HG03354 (cell line): Measurements from ENCODE around the gene ZKSCAN1.
A peak's percentile ranks its signal among the peaks of the same experiment; 100 is the strongest.

Experiments used
- ATAC-seq: cut with Tn5 transposase; IDR thresholded peaks from one replicate; pipeline ENCODE4 v1.9.1; 2021; ENCODE audit warnings: mild to moderate bottlenecking; ENCODE audit not compliant: unreplicated experiment, poor library complexity, severe bottlenecking

ZKSCAN1 gene

DNA sequence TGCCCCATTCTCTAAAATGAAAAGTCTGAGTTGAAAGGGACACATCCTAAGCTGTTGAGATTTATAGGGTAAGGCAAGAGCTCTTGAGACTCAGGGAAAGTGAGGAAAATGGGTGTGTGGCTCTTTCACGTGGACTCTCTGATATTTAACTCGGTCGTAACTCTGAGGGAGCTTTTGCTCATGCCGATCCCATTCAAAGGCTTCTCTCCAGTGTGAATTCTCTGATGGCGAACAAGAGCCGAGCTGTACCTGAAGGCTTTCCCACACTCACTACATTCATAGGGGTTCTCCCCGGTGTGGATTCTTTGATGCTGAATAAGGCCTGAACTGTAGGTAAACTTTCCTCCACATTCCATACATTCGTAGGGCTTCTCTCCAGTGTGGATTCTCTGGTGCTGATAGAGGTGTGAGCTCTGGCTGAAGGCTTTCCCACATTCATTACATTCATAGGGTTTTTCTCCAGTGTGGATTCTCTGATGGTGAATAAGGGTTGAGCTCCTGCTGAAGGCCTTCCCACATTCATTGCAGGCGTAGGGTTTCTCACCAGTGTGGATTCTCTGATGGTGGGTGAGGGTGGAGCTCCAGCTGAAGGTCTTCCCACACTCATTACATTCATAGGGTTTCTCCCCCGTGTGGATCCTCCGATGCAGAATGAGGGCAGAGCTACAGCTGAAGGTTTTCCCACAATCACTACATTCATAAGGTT is 55.8 kb downstream of the ZKSCAN1 start:
- no peak for ATAC-seq

DNA sequence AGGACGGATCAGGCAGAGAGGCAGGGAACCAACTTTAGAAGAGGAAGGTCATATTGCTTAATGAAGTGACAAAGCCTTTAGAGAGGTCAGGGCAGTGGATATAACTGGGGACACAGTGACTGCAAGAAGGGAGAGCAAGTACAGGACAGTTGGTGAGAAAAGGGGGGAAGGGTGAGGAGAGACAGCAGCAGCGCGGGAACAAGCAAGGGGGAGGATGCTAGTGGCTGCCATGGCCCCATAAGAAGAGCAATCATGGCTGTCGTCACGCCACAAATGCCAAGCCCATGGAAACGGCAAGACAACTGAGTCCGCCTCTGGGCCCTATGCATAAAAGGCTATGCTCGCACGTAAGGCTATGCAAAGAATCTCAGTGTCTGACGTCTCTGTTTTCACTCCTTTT is 57.1 kb downstream of the ZKSCAN1 start:
- ATAC-seq: no peak

DNA sequence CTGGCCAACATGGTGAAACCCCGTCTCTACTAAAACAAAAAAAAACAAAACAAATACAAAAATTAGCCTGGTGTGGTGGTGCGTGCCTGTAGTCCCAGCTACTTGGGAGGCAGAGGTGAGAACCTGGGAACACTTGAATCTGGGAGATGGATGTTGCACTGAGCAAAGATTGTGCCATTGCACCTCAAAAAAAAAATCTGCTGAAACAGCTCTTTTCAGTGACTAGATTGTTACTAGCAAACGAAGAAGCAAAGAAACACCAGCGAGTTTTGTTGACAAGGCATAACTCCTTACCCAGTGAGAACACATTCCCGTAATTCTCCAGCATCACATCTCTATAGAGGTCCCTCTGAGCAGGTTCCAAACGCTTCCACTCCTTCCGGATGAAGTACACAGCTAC is 59.4 kb downstream of the ZKSCAN1 start:
- ATAC-seq: no peak

DNA sequence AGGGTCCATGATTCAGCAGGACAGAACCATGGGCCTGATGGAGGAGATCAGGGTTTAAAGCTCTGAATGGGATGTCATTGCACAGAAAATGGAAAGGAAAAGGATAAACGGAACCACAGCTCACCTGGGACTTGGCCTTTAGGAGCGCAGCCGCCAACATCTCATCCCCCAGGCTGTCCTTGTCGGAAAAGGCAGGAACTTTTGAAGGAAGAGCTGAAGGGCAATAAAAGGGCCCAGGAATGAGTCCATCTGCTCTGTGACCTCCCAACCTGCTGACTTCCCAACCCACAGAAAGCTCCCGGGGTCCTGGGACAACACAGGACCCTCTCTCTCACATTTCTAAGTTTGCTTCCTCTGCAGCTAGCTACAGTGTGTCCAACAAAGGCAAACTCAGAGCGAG is 60.0 kb downstream of the ZKSCAN1 start:
- no peak for ATAC-seq

DNA sequence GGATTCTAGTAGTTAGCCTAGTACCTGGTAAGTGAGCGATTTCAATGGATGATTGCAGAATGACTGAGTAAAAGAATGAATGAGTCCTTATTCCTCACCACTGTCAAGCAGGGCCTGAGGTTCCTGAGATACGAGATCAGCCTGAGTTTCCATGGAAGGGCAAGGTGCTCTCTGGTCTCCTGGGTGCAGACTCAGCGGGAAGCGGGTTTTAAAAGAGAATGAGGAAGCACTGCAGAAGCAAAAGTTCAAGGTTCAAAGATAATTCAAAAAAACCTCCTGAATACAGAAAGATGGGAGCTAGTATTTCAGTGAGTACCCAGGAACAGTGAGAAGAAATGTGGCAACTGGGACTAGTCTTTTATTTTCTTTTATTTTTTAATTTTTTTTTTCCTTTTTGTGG is 61.8 kb downstream of the ZKSCAN1 start:
- no peak for ATAC-seq

DNA sequence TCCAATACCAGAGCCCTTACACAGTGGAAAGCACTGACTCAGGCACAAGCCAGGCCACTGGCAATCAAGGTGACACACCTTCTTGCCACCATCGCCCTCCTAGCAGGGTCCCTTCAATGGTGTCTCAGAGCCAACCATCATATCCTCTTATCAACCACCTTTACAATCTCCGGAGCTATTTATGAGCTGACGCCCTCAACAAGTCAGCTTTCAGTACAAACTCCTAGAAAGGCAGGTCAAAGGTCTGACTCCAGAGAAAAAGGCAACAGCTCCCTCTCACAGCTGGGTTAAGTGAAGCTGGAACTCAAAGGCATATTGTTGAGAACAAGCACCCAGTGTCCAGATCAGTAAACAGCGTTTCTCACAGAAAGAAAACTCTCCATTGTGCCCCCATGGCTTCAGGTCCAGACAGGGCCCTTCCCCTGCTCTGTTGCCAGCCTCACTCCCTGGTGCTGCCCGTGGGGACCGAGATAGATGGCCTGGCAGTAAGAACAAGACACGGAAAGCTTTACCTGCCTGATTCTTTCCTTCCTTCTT is 63.7 kb downstream of the ZKSCAN1 start:
- ATAC-seq: no peak

DNA sequence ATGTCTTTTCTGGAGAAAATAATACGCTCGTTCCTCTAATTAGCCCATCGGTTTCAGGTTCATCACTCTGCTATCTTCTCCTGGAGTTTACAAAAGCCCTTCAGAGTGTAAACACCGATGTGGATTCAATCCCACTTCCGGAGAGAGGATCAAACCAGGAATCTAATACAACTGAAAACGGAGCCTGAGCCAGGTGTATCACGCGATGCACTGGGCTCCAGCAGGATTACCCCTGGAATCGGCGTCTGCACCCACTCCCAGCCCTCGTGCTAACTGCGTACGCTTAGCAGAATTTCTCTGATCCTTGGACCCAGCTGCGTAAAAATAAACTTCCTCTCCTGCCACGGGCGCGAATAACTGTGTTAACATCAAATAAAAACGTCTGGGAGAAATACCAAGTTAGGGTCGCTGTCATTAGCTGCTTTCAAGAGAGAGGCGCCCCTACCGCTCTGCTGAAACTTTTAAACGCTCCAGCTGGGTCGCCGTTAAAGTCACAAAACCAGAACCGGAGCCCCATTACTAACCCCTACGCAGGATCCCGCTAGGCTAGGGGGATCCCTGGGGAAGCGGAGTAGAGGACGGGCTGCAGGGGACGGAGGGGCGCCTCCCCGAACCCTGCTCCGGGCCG is 65.6 kb downstream of the ZKSCAN1 start:
- ATAC-seq: no peak

DNA sequence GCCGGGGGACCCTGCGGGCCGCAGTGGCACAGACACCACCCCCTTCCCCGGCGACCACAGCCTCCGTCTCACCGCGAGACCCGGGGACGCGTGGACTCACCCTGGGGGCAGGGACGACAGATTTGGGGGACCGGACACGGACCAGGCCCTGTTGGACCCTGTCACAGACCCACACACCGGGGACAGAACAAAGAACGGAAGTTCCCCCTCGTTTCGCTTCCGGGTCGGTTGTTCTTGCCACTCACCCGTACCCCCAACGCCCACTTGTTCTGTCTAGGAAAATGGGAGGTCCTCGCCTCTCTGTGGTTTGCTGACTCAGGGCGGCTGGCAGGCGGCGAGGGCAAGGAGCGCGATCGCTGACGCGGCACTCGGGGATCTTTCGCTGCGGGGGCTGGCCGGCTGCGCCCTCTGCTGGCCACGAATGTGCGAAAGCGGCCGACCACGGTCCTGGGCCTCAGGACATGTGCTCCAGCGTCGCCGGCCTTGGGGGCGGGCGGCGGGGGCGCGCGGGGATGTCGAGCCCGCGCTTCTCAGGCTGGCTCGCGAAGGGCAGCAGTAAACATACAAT is 66.2 kb downstream of the ZKSCAN1 start, which contains the start of gene ZNF3:
Gene ZNF3 (minus strand): TSS at position 189 of the 568 bp plus-strand sequence. CDS start 4,366 bp downstream, outside the sequence.
- ATAC-seq: peak; percentile 87

DNA sequence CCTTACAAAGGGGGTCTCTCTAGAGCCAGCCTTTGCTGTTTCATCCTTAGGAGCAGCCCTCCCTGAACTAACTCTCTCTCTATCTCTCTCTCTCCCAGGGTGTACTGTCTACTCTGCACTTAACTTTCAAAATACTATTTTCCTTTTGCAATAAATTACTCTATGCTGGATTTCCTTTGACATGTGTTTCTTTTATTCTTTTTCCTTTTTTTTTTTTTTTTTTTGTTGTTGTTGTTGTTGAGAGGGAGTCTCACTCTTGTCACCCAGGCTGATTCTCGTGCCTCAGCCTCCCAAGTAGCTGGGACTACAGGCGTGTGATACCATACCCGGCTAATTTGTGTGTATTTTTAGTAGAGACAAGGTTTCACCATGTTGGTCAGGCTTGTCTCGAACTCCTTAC is 67.6 kb downstream of the ZKSCAN1 start:
- no peak for ATAC-seq

DNA sequence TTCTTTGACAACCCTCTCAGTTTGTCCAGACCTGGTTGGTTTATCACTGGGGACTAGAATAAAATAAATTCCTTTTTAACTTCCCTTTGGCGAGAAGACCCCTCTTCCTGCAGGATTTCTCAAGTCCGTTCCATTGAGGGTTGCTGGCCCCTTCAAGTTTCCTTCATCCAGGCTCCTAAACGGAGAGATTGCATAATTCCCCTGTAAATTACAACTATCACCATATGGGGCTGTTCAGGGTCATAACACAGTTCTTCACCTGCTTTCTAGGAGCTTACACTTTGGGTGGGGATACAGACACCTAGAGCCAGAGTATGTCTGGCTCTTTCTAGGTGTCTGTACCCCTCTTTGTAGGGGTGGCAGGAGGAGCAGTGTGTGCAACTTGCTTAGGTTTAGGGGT is 70.1 kb downstream of the ZKSCAN1 start:
- ATAC-seq: no peak

DNA sequence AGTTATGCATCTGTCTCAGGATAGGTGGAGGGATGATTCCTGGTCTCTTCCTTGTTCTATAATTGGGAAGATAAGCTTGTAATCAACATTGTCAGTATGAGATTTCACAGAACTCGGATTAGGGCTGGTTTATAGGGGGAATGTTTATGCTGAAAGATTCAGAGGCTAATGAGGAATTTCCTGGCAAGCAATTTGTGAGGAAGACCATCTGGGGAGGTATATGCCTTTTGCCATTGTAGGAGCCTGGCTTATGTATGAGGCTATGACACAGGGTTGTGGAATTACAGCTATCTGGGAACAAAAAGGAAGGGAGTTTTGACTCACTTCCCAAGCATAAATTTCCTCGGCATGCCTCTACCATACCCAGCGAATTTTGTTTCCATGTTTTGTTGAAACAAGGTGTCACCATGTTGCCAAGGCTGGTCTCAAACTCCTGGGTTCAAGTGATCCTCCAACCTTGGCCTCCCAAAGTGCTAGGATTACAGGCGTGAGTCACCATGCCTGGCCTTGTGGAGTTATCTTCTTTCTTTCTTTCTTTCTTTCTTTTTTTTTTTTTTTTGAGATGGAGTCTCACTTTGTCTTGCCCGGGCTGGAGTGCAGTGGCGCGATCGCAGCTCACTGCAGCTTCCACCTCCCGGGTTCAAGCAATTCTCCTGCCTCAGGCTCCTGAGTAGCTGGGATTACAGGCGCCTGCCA is 71.8 kb downstream of the ZKSCAN1 start:
- ATAC-seq: no peak

DNA sequence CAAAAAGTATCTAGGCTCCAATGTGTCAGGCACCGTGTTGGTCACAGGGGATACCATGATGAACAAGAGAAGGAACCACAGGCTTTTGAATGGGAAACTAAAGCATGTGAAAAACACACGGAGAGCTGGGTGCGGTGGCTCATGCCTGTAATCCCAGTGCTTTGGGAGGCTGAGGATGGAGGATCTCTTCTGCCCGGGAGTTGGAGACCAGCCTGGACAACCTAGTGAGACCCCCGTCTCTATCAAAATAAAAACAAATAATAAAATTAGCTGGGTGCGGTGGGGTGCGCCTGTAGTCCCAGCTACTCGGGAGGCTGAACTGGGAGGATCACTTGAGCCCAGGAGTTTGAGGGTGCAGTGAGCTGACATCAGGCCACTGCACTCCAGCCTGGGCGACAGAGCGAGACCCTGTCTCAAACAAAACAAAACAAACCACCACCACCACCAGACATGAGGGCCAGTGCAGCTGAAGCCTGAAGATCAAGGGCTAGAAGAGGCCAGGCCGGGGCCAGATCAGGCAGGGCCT is 72.8 kb downstream of the ZKSCAN1 start:
- no peak for ATAC-seq

DNA sequence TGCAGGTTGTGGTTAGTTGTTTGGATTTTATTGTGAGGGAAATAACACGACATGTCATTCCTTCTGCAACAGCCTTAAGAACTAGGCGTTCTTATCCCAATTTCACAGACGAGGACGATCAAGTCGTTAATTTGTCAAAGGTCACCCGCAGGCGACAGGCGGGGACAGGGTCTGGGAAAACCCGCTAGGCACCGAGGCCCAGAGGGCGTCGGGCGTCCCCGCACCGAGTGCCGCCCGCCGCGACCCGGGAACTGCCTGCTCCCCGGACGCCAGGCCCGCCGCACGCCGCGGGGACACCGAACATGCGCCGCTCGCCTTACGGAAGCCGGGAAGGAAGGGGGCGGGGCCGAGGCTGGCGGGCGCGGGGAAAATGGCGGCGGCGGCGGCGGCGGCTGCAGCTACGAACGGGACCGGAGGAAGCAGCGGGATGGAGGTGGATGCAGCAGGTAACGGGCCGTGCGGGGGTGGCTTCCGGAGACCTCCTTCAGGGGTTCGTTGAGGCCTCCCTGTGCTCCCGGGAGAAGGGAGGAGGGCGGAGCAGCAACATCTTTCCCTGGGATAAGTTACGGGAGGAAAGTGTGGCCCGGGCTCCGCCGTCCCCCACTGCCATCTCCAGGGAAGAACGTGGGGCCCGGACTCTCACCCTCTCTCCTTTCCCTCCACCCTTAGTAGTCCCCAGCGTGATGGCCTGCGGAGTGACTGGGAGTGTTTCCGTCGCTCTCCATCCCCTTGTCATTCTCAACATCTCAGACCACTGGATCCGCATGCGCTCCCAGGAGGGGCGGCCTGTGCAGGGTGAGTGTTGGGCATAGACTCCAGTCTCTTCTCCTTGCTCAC is 73.4 kb downstream of the ZKSCAN1 start, which contains the start of gene COPS6:
Gene COPS6 (plus strand): TSS at position 349 of the 837 bp plus-strand sequence. CDS start 22 bp downstream, at position 371.
- peak; percentile 60 for ATAC-seq

DNA sequence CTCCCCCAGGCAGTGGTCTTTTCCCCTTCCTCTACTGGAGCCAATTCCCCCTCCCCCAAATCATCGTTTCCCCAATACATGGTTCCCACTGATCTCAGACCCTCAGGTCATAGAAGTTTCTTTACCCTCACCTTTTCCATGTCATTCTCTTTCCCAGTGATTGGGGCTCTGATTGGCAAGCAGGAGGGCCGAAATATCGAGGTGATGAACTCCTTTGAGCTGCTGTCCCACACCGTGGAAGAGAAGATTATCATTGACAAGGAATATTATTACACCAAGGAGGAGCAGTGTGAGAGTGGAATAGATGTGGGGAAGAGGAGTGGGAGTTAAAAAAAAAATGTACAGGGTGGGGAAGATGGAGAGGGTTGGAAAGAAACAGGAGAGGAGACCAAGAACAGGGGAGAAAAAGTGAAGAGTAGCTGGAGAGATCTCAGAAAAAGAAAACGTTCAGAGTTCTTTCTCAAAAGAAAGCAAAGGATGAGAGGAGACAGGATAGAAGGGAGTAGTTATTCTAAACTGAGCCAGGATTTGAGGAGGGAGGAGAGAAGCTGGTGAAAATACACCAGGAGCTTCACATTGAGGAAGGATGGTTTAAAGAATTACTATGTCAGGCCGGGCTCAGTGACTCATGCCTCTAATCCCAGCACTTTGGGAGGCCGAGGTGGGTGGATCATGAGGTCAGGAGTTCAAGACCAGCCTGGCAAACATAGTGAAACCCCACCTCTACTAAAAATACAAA is 74.2 kb downstream of the ZKSCAN1 start:
- ATAC-seq: no peak

DNA sequence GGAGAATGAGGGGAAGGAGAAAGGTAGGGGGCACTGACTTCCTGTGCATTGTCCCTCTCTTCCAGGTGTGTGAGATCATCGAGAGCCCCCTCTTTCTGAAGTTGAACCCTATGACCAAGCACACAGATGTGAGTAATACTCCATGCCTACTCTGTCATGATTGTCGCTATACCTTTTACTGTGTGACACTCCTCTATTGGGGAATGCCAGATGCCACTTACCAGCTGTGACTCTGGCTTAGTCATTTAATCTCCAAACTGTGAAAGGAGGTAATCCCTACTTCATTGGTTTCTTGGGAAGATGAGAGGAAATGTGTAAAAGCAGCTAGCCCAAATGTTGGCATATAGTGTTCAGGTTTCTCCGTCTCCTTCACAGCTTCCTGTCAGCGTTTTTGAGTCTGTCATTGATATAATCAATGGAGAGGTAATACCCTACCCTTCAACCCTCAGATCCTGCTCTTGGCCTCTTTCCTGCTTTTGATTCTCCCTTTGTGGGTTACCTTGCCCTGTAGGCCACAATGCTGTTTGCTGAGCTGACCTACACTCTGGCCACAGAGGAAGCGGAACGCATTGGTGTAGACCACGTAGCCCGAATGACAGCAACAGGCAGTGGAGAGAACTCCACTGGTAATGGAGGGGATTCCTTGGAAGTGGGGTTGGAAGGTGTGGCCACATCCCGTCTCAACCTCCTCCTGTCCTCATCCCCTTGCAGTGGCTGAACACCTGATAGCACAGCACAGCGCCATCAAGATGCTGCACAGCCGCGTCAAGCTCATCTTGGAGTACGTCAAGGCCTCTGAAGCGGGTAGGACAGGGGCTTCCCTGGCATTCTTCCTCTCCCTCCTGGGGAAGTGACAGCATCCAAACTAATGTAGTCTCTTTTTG is 75.4 kb downstream of the ZKSCAN1 start:
- no peak for ATAC-seq
